ENCODE data around the gene TBC1D24. TPM values are rescaled to one million over a fixed set of nuclear protein-coding genes. Genes with fewer than 3 reads are reported as not detected.
A peak's percentile ranks its signal among the peaks of the same experiment; 100 is the strongest.

Gene TBC1D24
- total and polyA plus RNA-seq, 9 of the 15 experiments (the other 6 are each of a cell fraction or from before 2014, with no cell fraction given): 1.7 to 22.6 (median 7.2) TPM

DNA sequence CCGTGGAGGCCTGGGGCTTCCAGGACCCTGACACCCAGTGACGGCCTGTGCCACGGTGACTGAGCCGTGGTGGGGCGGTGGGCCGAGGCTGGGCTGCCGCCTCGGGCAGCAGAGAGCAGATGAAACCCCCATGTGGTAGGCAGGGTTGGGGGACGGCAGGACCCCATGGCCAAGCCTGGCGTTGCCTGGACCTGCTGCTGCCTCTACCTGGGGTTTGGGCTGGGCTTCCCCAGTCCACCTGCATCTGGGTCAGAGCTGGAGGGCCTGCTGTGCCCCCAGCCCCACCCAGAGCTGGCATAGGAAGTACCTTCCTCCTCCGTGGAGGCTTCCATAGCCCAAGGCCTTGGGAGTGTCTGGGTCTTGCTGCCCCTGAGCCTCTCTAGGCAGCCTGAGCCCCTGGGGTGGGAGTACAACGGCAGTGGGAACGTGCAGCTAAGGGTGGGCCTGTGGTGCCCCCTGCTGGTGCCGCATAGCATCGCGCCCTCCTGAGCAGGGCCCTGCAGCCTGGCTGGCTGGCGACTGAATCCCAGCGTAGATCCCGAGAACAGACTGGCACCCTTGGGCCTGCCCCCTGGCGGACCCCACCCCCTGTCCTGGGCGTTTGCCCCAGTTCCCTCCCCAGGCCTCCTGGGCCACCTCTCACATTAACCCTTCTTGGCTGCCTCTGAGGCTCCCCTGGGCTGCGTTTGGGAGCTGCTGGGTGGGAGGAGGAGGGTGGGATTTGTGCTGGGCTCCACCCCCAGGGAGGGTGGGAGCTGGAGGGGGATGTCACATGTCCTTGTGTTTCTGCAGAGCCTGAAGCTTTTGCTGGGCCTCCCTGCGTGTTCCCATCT, 26.2 kb downstream of the TBC1D24 start (continued):
- TF ChIP-seq CBX5 (IDR thresholded peaks at IDR 0.05; ENCODE audit: borderline replicate concordance, low read depth) (no peak), SP1 (CRISPR knock-in tag; IDR thresholded peaks at IDR 0.05) (peak; percentile 57), BMI1 (IDR thresholded peaks at IDR 0.05; ENCODE audit: low read length) (no peak), CHCHD3 (CRISPR knock-in tag; IDR thresholded peaks at IDR 0.05) (no peak), ZNF212 (CRISPR knock-in tag; IDR thresholded peaks at IDR 0.05) (no peak), ZC3H8 (IDR thresholded peaks at IDR 0.05) (no peak), RFX7 (CRISPR knock-in tag; IDR thresholded peaks at IDR 0.05) (no peak), SLC30A9 (CRISPR knock-in tag; IDR thresholded peaks at IDR 0.05) (no peak), SMARCC2 (IDR thresholded peaks at IDR 0.05; ENCODE audit: low read depth) (no peak), FOXJ3 (CRISPR knock-in tag; IDR thresholded peaks at IDR 0.05) (no peak), KLF13 (tag; IDR thresholded peaks at IDR 0.05; ENCODE audit: borderline replicate concordance, low read depth) (no peak), ZNF785 (CRISPR knock-in tag; IDR thresholded peaks at IDR 0.05) (no peak), CREB1 (IDR thresholded peaks at IDR 0.05) (no peak; the same call in 1 of the 2 replicates), CREB1 (CRISPR knock-in tag; IDR thresholded peaks at IDR 0.05) (peak; percentile 58), CCAR2 (IDR thresholded peaks at IDR 0.05; ENCODE audit: low read depth, low read length) (no peak), CC2D1A (IDR thresholded peaks at IDR 0.05) (peak; percentile 58; the same call in 1 of the 2 replicates), ZNF41 (CRISPR knock-in tag; conservative IDR thresholded peaks at IDR 0.05) (no peak), HNRNPLL (IDR thresholded peaks at IDR 0.05; ENCODE audit: low read depth, low read length, poor library complexity, severe bottlenecking) (no peak), ZNF316 (IDR thresholded peaks at IDR 0.05) (no peak), BRF2 (IDR thresholded peaks at IDR 0.05; ENCODE audit: borderline replicate concordance, insufficient read depth, insufficient read length) (no peak), RBFOX2 (IDR thresholded peaks at IDR 0.05; ENCODE audit: low read depth, low read length) (no peak), SNRNP70 (optimal IDR thresholded peaks at IDR 0.05; ENCODE audit: low read depth, low read length) (no peak), WHSC1 (IDR thresholded peaks at IDR 0.05; ENCODE audit: low read length) (no peak), ZNF778 (CRISPR knock-in tag; IDR thresholded peaks at IDR 0.05) (no peak)
- TF ChIP-seq, protein P1, sequence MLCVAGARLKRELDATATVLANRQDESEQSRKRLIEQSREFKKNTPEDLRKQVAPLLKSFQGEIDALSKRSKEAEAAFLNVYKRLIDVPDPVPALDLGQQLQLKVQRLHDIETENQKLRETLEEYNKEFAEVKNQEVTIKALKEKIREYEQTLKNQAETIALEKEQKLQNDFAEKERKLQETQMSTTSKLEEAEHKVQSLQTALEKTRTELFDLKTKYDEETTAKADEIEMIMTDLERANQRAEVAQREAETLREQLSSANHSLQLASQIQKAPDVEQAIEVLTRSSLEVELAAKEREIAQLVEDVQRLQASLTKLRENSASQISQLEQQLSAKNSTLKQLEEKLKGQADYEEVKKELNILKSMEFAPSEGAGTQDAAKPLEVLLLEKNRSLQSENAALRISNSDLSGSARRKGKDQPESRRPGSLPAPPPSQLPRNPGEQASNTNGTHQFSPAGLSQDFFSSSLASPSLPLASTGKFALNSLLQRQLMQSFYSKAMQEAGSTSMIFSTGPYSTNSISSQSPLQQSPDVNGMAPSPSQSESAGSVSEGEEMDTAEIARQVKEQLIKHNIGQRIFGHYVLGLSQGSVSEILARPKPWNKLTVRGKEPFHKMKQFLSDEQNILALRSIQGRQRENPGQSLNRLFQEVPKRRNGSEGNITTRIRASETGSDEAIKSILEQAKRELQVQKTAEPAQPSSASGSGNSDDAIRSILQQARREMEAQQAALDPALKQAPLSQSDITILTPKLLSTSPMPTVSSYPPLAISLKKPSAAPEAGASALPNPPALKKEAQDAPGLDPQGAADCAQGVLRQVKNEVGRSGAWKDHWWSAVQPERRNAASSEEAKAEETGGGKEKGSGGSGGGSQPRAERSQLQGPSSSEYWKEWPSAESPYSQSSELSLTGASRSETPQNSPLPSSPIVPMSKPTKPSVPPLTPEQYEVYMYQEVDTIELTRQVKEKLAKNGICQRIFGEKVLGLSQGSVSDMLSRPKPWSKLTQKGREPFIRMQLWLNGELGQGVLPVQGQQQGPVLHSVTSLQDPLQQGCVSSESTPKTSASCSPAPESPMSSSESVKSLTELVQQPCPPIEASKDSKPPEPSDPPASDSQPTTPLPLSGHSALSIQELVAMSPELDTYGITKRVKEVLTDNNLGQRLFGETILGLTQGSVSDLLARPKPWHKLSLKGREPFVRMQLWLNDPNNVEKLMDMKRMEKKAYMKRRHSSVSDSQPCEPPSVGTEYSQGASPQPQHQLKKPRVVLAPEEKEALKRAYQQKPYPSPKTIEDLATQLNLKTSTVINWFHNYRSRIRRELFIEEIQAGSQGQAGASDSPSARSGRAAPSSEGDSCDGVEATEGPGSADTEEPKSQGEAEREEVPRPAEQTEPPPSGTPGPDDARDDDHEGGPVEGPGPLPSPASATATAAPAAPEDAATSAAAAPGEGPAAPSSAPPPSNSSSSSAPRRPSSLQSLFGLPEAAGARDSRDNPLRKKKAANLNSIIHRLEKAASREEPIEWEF (CRISPR knock-in tag; IDR thresholded peaks at IDR 0.05): no peak
- TF ChIP-seq, protein P2, sequence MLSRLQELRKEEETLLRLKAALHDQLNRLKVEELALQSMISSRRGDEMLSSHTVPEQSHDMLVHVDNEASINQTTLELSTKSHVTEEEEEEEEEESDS (CRISPR knock-in tag; IDR thresholded peaks at IDR 0.05): no peak
